ENCODE results near the gene FEZF2. TPM values are rescaled to one million over a fixed set of nuclear protein-coding genes. Genes with fewer than 3 reads are reported as not detected.
A peak's percentile ranks its signal among the peaks of the same experiment; 100 is the strongest.

The FEZF2 gene
- total RNA-seq, 1 donor from 2014 or later = not detected

GRCh38 chr3:62371720-62372591 lies 1.4 kb downstream of the FEZF2 start:
- Histone ChIP-seq H3K27me3 (ENCODE audit: control insufficient read depth, insufficient read depth, low read length) (peaks cover 86% of the 10 kb centered on the region), H3K4me3 (ENCODE audit: low read depth, low read length) (no peak overlapping the region)

GRCh38 chr3:62370858-62371719 lies 2.3 kb downstream of the FEZF2 start:
- DNase-seq (ENCODE audit: low read depth) (no peak), FAIRE-seq (no peak)
- no peak for TF ChIP-seq CTCF (IDR thresholded peaks at IDR 0.05; ENCODE audit: insufficient read depth, low read length, severe bottlenecking)
- no peaks in the 10 kb centered on the region for H3K36me3 ChIP-seq (ENCODE audit: control insufficient read depth, insufficient read depth, low read length)
- H3K27me3 ChIP-seq (ENCODE audit: control insufficient read depth, insufficient read depth, low read length) = peaks cover 88% of the 10 kb centered on the region
- no peak overlapping the region for H3K4me3 ChIP-seq (ENCODE audit: low read depth, low read length)

More at GRCh38 chr3:62371720-62372591, 1.4 kb downstream of the FEZF2 start:
- no peaks in the 10 kb centered on the region for H3K36me3 ChIP-seq (ENCODE audit: control insufficient read depth, insufficient read depth, low read length)
- DNase-seq (ENCODE audit: low read depth) = no peak
- no peak for TF ChIP-seq CTCF (IDR thresholded peaks at IDR 0.05; ENCODE audit: insufficient read depth, low read length, severe bottlenecking)
- FAIRE-seq = no peak

GRCh38 chr3:62370112-62370857 lies 3.1 kb downstream of the FEZF2 start:
- no peak for DNase-seq (ENCODE audit: low read depth)
- FAIRE-seq = no peak

GRCh38 chr3:62369476-62369743 lies 3.9 kb downstream of the FEZF2 start:
- Histone ChIP-seq H3K27me3 (ENCODE audit: control insufficient read depth, insufficient read depth, low read length) (peaks cover 79% of the 10 kb centered on the region), H3K36me3 (ENCODE audit: control insufficient read depth, insufficient read depth, low read length) (no peaks in the 10 kb centered on the region), H3K4me3 (ENCODE audit: low read depth, low read length) (no peak overlapping the region)
- FAIRE-seq = no peak
- DNase-seq (ENCODE audit: low read depth) = no peak
- no peak for TF ChIP-seq CTCF (IDR thresholded peaks at IDR 0.05; ENCODE audit: insufficient read depth, low read length, severe bottlenecking)

More at GRCh38 chr3:62370112-62370857, 3.1 kb downstream of the FEZF2 start:
- Histone ChIP-seq H3K27me3 (ENCODE audit: control insufficient read depth, insufficient read depth, low read length) (peaks cover 84% of the 10 kb centered on the region), H3K36me3 (ENCODE audit: control insufficient read depth, insufficient read depth, low read length) (no peaks in the 10 kb centered on the region), H3K4me3 (ENCODE audit: low read depth, low read length) (no peak overlapping the region)
- TF ChIP-seq CTCF (IDR thresholded peaks at IDR 0.05; ENCODE audit: insufficient read depth, low read length, severe bottlenecking) = no peak

GRCh38 chr3:62368705-62369475 lies 4.5 kb downstream of the FEZF2 start:
- no peak overlapping the region for H3K4me3 ChIP-seq (ENCODE audit: low read depth, low read length)
- peaks cover 75% of the 10 kb centered on the region for H3K27me3 ChIP-seq (ENCODE audit: control insufficient read depth, insufficient read depth, low read length)
- no peaks in the 10 kb centered on the region for H3K36me3 ChIP-seq (ENCODE audit: control insufficient read depth, insufficient read depth, low read length)
- DNase-seq (ENCODE audit: low read depth) = no peak
- no peak for FAIRE-seq
- TF ChIP-seq CTCF (IDR thresholded peaks at IDR 0.05; ENCODE audit: insufficient read depth, low read length, severe bottlenecking) = peak; percentile 21

Measured in bronchial epithelial cell (primary cell).